HG02571 (cell line): ENCODE results near the gene DCP1A.
"Not testable (repeated sequence)": the region's sequence is repeated elsewhere in the genome, so short reads cannot be mapped to it uniquely, and the experiment has no call there.

Experiments used
- ATAC-seq: cut with Tn5 transposase; IDR thresholded peaks from one replicate; pipeline ENCODE4 v1.9.1; 2021; ENCODE audit warnings: mild to moderate bottlenecking, moderate library complexity; ENCODE audit not compliant: unreplicated experiment

DCP1A gene

DNA sequence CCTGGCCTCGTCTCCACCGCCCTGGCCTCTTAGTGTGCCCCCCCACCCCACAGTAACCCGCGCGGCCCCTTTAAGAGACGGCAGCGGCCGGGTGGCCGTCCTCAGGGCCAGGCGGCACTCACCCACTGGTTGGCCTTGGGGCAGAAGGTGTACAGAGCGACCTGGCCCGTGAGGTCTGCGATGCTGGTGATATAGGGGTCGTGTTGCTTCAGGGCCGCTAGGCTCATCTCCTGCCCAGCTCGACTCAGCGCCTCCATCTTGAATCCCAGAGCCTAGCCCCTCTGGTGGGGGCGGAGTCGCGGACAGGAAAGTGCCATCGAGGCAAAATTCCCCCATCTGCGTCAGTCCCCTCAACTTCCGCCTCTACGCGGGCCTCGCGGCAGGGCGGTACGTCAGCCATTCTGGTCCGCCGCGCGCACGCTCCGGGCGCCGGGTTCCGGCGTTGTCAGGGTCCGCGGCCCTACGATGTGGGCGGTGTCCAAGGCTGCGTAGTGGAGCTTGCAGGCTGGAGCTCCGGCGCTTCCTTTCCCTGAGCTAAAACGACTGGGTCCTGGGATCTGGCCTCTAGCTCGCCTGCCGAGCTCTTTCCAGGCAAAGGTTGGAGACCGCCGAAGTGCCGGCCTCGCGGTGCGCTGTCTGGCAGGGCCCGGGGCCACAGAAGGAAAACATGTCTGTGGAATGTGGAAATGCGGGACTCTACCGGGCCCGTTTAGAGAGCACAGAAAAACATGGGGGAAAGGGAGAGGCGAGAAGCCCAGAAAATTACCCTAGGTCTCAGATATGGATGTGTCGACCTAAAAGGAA lies at the start of gene DCP1A:
Gene DCP1A (minus strand): TSS at position 283 of the 804 bp plus-strand sequence. CDS start 26 bp downstream, at position 257.
- ATAC-seq: peak; percentile 97

DNA sequence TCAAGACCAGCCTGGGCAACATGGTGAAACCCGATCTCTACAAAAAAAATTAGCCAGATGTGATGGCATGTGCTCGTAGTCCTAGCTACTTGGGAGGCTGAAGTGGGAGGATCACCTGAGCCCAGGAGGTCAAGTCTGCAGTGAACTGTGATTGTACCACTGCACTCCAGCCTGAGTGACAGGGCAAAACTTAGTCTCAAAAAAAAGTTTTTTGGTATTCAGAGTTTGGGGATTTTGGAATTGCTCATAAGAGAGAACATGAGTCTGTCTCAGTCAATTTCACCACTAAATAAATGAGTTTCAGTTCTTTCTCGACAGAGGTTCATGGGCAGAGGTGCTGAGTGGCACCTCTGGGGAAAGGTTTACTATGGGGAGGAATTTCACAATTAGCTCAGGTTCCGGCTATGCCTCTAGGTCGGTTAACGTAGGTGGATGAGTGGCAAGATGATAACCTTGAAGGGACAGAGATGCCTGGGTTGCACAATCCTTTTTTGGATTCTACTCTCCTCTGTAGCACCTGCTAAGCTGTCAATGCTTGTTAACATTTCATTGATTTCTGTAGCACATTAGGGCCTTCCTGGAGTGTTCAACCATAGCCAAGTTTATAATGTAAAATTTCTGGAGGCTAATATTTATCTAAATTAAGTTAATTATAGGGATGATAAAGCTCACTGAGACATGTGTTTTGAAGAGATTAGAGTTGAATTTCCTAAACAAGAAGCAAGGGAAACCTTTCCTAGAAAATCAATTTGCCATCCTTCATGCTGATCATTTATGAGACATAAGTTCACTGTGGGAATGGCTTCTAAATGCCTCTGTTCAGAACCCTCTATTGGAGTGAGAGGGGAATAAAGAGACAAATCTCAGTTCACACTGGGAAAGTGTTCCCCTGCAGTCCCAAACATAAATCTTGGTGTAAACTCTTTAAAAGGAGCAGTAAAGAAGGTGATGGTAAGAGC lies 37.4 kb upstream of the DCP1A start:
- ATAC-seq: no peak

DNA sequence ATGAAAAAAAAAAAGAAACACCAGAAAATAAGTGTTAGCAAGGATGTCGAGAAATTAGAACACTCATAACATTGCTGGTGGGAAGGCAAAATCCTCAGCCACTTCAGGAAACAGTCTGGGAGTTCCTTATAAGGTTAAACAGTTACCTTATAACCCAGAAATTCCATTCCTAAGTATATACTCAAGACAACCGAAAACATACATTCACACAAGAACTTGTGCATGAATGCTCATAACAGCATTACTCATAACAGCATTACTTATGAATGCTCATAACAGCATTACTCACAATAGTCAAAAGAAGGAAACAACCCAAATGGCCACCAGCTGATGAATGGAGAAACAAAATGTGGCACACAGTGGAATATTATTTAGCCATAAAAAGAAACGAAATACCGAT lies 34.8 kb upstream of the DCP1A start:
- no peak for ATAC-seq

DNA sequence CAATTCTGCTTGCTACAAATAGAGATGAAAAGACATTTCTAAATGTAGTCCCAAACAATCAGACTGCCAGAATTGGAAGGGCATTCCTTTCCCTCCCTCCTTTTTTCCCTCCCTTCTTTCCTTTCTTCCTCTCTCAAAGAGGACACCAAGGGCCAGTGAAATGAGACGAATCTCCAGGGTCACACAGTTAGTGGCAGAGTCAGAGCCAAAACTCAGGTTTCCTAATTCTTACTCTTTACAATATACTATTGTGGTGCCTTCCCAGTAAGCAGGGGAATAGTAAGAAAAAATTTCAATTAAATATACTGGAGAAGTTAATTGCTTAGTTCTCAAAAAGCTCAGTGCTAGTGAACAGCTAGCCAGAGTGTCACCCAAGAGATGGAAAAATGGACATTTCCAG lies 33.0 kb upstream of the DCP1A start:
- ATAC-seq: no peak

DNA sequence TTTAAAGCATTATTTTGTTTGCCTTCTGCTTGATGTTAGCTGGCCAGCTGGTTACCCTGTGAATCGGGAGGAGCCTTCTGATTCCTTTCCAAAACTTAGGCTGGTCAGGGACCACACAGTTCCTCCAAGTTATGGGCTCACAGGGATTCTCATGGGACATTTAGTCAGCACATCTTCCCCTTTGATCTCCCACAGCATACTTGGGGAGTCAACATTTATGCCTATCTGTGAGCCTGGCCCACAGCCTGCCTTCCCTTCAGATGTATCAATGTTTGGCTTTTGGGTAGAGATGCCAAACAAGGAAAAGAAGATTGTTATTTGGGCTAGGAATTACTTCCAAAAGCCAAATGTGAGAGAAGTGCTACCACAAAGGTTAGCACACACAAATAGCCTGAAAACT lies 32.6 kb upstream of the DCP1A start:
- no peak for ATAC-seq

DNA sequence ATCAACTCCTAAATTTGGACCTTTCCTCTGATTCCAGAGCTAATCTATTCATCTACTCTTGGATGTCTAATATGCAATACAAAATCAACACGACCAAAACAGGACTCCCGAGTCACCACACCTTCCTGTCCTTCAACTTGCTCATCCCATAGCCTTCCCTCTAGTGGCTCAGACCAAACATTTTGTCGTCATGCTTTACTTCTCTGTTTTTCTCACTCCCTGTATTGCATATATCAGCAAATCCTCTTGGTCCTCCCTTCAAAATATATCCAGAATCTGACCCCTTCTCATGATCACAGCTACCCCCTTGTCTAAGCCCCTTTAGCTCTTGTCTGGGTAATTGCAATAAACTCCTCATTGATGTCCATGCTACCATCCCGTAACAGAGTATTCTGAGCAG lies 30.5 kb upstream of the DCP1A start:
- ATAC-seq: no peak

DNA sequence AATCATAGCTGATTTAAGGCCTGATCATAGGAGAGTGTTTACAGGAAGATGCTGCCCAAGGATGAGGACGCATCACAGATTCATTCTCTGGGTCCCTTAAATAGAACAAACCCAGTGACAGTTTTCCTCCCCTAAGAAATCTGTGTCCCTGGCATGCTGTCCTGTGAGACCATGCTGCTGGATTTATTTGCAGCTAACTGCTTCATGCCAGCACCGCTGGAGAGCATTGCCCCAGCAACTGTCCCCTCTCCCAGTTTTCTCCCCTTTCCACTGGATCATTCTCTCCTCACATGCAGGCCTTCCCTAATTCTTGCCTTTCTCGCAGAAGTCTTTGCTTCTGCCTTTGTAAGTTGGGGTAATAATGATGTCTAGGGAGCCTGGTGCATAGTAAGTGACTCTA lies 29.3 kb upstream of the DCP1A start:
- ATAC-seq: no peak

DNA sequence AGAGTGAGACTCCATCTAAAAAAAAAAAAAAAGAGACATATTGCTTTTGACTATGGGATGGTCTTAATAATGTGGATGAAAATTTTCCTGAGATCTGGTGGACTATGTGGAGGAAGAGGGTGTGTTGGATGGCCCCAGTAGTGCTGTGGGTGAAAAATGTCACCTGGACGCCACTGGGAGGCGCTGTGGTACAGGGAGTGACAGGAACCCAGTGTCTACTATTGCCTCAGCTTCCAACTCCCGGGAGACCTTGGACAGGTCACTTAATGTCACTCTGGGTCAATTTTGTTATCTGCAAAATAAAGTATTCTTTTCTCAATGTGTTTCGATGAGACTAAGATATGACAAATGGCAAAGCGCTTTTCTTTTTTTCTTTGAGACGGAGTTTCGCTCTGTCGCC lies 27.7 kb upstream of the DCP1A start:
- ATAC-seq: peak; percentile 58

DNA sequence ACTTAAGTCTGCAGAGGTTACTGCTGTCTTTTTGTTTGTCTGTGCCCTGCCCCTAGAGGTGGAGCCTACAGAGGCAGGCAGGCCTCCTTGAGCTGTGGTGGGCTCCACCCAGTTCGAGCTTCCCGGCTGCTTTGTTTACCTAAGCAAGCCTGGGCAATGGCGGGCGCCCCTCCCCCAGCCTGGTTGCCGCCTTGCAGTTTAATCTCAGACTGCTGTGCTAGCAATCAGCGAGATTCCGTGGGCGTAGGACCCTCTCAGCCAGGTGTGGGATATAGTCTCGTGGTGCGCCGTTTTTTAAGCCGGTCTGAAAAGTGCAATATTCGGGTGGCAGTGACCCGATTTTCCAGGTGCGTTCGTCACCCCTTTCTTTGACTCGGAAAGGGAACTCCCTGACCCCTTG lies 23.4 kb upstream of the DCP1A start:
- not testable (repeated sequence) for ATAC-seq

DNA sequence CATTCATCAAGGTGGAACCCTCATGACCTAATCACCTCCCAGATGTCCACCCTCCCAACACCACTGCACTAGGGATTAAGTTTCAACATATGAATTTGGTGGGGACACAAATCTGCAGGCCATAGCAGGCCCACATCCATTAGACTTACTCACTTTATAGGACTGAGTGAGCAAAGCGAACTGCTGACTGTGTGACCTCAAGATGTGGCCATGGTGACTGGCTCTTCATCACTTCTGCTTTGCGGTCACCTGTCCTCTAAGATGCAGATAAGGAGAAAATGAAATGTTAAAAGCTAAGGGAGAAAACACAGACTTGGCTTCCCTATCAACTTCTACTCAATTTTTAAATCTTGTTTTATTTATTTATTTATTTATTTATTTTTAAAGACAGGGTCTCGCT lies 14.5 kb upstream of the DCP1A start:
- ATAC-seq: no peak

DNA sequence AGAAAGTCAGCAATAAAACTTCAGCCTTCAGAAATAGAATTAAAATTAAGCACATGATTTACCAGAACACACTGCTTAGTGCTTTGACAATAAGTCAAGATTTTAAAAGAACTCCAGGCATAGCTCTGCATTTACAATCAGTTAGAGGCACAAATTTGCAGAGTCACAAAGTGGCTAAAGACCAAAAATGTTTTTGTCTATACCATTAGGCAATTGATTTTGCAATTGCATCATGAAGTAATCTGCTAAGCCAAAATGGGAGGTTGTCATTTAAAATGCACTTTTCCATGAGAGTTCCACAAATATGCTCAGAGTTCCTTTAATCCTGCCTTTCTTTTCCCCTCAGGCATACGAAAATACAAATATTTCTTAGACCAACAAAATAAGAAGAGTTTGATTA lies 10.1 kb upstream of the DCP1A start:
- no peak for ATAC-seq

DNA sequence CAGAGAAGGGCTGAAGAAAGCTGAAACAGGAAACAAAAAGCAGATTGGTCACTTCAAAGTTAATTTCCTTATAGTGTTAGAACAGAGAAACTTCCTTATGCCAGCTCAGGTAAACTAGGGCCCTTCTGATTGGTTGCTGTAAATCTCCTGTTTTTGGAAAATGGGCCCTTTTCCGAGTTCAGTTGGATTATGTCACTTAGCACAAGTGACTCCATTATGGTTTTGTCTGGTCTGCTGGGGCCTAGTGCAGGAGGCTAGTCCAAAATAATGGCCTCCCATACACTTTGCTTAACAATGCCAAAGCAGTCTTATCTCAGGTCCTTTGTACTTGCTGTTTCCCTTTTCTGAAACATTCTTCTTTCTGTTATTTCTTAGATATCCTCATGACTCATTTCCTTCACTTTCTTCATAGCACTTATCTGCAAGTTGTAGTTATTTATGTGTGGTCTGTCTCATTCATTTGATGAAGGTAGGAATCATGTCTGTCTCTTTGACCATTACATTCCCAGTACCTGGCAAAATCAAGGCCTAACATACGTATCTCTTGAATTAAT lies 7.7 kb upstream of the DCP1A start:
- no peak for ATAC-seq

DNA sequence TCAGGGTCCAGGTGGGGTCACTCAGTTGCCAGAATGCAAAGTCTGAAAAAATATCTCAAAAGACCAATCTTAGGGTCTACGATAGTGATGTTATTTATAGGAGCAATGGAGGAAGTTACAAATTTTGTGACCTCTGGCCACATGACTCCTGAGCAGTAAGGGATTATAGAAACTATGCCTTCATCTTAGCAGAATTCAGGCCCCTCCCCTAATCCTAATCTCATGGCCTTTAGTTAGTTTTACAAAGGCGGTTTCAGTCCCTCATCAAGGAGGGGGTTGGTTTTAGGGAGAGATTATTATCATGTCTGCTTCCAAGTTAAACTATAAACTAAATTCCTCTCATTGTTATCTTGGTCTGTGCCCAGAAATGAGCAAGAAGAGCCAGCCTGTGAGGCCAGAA lies 5.9 kb upstream of the DCP1A start:
- no peak for ATAC-seq

DNA sequence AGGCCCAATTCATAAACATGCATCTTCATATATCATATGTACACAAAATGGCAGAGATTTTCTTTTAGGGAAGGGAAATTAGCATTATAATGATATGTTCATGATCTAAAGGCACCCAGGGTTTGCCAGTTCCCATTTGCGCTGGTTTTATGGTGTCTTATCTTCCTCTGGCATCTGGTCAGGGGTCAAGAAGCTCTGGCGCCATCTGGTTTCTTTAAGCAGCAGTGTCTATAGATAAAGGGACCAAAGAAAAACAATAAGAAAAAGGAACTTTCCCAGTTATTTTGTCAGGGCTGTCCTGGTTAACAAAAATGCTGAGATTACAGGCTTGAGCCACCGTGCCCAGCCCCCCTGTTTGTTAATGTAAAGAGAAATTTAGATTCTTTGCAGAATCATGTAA lies 3.3 kb upstream of the DCP1A start:
- ATAC-seq: no peak

DNA sequence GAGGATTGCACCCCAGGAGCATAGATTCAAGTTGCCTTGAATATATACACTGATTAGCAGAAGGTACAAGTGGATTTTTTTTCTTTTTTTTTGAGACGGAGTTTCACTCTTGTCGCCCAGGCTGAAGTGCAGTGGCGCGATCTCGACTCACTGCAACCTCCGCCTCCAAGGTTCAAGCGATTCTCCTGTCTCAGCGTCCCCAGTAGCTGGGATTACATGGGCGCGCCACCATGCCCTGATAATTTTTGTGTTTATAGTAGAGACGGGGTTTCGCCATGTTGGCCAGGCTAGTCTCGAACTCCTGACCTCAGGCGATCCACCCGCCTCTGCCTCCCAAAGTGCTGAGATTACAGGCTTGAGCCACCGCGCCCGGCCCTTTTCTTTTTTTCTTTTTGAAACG lies 775 bp upstream of the DCP1A start:
- ATAC-seq: not testable (repeated sequence)

DNA sequence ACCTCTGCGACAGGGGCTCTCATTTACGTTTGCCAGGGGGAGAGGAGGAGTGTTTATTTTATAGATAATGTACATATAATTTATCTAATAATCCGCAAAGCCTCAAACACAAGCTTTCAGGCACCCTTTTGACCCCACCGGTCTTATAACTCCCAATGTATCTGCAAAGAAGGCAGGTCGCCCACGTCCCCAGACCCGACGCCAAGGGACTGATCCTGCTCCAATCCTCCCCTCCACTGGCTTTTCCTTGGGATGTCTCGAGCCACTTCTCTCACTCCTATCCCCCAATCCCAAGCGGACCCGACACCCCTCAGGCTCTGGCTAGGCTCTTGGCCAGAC lies 452 bp downstream of the DCP1A start:
- ATAC-seq: peak; percentile 5

DNA sequence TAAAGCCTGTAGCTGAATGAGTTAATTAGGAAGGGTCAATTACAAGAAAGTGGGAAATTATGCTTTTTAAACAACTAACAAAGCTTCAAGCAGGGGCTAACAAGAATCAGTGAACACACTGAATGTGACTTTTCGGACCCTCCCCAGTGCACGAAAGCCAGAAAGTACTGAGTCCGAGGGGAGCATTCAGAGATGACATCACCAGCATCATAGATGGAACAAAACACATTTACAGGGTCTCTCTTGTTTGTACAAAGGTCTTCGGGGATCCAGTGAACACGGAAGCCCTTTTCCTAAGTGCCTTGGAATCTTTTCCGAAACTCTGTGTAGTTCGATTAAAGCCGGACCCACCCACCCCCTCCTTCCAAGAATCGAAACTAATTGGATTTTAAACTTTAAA lies 829 bp downstream of the DCP1A start:
- ATAC-seq: no peak

DNA sequence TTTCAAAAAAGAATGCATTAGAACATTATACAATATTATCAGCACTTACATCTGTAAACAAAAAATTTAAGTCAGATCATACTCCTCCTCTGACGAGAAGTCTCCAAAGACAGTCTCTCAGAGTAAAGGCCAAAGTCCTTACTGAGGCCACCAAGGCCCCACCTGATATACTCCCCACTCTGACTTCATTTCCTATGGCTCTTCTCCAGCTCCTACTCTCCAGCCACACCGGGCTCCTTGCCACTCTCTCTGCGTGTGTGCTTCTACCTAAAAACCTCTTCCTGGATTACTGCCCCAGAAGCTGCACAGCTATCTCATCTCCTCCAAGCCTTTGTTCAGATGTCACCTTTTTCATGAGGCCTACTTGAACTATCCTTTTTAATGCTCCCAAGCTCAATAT lies 5.0 kb downstream of the DCP1A start:
- ATAC-seq: no peak

DNA sequence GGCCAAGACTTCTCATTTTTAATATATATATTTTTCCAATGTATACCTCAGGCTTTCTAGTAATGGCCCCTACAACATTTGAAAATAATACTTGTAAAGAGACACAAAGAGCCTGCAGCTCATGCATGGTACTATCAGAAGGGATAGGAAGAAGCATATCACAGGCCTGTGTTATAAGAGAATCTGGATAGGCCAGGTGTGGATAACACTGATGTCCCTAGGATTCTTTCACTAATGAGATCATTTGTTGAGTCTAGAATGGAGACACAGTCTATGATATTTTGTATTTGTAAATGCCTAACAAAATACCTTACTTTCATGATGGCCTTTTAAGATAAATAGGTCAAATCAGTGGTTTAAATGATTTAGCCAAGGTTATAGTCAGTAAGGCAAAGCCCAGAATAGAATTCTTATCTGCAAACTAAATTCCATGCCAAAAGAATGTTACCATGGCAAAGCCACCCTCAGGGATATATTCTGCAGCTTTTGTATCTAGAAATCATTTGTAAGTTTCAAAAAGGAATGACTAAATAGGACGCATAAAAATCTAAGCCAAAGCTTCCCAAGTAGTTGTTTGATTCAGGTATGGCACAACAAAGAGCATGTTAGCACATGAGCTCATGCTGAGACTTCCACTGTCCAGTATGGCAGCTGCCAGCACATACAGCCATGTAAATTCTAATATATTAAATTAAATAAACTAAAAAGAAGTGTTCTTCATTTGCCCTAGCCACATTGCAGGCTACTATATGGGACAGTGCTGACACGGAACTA lies 10.0 kb downstream of the DCP1A start:
- ATAC-seq: no peak

DNA sequence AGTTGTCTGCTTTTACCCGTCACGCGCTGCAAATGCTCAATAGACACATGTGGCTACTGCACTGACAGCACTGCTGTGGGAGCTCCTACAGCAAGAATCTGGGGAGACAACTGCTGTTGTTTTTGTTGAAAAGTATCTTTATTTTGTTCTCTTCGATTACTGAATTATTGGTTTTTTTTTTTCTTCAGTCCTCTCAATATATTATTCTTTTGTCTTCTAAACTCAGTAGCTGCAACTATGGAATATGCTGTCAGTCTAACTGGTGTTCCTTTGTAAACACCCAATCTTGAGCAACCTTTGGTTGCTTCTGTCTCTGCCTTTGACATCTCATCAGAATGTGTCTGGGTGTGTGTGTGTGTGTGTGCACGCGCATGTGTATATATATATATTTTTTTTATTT lies 12.6 kb downstream of the DCP1A start:
- no peak for ATAC-seq

DNA sequence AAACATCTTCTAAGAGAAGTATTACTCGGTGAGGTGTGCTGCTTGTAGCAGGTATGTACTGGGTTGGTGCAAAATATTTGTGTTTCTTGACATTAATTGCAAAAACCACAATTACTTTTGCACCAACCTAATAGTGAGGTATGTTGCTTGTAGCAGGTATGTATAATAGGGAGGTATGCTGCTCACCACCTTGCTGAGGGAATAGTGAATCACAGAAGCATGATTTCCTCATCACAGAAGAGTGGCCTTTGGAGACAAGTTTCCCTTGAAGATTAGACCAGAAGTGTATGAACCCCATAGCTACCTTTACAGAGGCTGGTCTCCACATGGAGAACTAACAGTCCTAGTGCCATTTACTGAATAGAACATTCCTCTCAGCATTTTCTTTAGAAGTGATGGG lies 15.5 kb downstream of the DCP1A start:
- no peak for ATAC-seq
